ENCODE data around the gene ZBTB16.

DNA sequence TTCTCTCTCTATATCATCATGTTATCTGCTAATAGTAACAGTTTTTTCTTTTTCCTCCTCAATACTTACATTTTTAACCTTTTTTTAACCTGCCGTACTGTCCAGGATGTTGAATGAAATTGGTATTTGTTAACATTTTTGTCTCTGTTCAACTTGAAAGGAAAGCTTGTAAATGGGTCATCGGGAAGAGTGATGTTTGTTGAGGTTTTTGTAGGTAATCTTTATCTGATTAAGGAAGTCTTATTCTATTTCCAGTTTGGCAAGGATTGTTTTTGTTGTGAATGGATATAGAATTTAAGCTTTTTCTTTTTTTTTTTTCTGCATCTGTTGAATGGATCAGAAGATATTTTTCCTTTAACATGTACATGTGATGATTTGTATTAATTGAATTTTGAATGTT, 228.6 kb downstream of the ZBTB16 start:
- TF ChIP-seq MAX (IDR thresholded peaks at IDR 0.05; ENCODE audit: insufficient read depth, insufficient read length) (no peak), POLR2A (IDR thresholded peaks at IDR 0.05; ENCODE audit: low read depth, low read length) (no peak), POLR2AphosphoS5 (IDR thresholded peaks at IDR 0.05; ENCODE audit: insufficient read depth, low read depth, low read length) (no peak)

Data from endothelial cell of umbilical vein (primary cell).